HG03139 (cell line): ENCODE measurements around the gene PDLIM1.
A peak's percentile ranks its signal among the peaks of the same experiment; 100 is the strongest.

Experiments
- ATAC-seq: cut with Tn5 transposase; IDR thresholded peaks from one replicate; pipeline ENCODE4 v1.9.1; 2021; ENCODE audit not compliant: unreplicated experiment

The PDLIM1 gene

DNA sequence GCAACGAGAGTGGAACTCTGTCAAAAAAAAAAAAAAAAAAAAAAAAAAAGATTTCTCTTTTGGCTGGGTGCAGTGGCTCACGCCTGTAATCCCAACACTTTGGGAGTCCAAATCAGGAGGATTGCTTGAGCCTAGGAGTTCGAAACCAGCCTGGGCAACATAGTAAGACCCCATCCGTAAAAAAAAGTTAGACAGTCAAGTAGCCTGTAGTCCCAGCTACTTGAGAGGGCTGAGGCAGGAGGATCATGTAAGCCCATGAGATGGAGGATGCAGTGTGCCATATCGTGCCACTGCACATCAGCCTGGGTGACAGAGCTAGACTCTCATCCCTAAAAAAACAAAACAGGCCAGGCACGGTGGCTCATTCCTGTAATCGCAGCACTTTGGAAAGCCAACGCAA, 25.2 kb downstream of the PDLIM1 start:
- no peak for ATAC-seq

DNA sequence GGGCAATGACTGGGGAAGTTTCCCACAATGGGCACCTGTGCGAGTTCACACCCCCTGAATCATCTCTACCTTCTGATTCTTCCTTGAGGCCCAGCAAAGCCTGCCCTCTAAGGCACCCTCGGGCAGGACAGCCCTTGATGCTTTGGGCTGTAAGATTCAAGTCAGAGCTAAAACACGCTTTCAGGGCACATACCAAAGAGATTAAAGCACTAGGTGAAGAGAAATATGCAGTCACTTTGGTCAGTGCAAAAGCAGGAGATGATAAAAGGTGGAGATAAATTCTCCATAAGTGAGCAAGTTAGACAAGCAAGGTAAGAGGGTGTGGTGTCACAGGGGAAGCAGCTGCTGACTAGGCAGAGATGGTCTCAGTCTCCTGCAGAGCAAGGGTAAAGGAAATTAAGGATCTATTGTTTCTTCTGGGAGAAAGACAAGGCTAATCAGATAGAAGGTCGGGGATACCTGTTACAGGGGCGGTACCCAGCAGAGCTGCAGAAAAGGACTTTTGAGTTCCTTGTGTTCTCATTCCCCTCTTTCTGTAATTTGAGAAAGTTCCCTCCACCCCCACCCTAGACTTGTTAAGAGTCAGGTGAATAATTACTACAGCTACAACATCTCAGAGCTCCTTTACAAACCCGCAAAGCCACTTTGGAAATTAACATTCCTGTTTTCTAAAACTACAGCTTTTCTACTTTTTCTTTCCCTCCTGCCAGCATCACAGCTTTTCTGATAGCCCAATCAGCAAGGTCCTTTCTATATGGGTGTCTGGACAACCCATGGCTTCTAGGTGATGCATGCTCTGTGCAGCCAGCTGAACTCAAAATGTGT, 26.4 kb downstream of the PDLIM1 start:
- no peak for ATAC-seq

DNA sequence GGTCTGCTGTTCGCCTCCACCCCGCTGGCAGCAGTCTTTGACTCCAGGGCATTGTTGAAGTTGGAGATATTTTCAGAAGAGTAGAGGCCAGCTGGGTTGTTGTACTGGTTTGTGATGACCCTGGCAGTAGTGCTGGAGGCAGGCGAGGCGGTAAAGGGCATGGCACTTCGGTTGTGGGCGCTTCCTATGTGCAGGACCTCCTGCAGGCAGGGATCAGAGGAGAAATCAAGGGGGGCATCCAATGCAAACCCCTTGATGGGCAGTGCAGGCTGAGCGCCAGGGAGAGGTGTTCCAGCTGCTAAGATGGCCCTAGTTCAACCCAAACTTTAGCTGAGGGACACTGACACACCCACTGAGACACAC, 27.0 kb downstream of the PDLIM1 start:
- ATAC-seq: no peak

DNA sequence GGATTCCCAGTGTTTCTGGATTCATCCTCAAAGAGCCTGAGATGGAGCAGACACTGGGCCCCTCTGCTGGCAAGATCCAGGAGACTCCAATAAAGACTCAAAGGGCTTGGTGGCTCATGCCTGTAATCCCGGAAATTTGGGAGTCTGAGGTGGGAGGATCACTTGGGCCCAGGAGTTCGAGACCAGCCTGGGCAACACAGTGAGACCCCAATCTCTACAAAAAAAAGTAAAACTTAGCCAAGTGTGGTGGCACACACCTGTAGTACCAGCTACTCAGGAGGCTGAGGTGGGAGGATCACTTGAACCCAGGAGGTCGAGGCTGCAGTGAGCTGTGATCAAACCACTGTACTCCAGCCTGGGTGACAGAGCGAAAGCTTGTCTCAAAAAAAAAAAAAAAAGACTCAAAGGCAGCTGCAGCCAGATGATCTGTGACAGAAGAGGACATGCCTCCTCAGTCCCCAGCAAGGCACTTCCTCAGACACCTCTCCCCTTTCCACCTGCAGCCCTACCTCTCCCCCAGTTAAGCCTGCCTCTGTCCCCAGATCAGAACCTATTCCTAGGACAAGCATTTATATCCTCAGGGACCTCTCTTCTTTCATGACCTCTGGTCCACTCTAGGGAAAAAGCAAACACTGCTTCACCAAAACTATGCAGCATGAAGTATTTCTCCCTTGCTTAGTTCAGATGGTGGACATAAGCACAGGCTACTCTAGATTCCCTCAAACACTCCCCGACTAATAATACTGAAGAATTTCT, 27.9 kb downstream of the PDLIM1 start:
- no peak for ATAC-seq

DNA sequence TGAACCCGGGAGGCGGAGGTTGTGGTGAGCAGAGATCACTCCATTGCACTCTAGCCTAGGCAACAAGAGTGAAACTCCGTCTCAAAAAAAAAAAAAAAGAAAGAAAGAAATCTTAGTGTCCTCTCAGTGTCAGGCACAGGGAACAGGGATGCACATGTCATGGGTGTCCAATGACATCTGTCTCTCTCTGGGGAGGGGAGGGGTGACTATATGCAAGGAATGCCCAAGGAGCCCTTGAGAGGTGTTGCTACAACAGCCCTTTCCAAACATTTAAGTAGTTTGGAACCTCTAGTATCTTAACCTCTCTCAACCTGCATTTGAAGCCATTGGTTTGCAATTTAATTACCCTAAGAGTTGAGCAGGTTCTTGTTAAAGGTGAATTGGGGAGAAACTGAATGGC, 28.9 kb downstream of the PDLIM1 start:
- ATAC-seq: no peak

DNA sequence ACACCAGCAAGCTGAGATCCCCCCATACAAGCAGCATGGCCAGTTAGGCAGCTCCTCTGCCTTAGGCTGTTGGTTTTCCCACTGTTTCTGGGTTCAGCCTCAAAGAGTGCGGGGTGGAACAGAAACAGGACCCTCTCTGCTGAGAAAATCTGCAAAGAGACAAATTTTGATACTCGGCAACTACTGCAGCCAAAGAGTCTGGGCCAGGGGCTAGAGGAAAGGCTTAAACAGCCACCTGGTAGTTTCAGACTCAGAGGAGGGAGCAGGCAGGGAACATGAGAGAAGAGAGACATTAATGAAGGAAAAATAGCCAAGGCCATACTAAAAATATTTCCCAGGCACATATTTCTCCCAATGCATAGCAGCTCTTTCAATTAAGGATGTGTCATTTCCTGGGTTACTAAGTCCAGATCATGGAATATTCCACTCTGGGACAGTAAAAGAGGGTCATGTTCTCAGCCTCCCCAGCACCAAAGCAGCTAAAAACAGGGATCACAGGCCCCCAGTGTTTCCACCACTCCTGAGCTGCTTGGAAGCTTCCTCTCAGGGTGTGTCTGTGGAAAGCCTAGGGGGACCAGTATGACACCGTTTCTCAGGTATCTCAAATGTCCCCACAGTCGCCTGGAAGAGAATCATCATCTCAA, 29.8 kb downstream of the PDLIM1 start:
- ATAC-seq: no peak

DNA sequence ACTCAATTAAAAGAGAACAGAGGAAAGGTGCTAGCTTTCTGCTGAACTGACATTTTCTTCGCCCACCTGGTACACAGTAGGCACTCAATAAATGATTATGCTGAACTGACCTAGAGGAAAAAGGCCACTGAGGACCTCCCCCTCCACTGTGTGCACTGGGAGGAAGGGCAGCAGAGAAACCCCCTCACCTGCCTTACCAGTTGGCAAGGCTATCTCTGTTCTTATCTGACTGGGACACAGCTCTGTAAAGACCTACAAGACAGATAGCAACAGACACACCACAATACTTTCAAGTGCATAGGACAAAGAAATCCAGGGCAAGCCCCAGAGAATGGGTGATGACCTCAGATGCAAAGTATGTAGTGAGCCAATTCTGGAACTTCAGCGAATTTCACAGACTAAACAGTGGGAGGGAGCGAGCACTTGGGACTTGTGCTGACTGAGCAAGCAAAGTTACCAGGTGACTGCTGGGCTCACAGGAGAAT, 30.4 kb downstream of the PDLIM1 start:
- no peak for ATAC-seq

DNA sequence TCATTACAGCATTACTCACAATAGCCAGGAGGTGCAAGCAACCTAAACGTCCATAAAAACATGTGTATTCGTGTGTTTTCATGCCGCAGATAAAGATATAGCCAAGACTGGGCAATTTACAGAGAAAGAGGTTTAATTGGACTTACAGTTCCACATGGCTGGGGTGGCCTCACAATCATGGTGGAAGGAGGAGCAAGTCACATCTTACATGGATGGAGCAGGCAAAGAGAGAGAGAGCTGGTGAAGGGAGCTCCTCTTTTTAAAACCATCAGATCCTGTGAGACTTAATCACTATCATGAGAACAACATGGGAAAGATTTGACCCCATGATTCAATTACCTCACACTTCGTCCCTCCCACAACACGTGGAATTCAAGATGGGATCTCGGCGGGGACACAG, 33.0 kb downstream of the PDLIM1 start:
- no peak for ATAC-seq

DNA sequence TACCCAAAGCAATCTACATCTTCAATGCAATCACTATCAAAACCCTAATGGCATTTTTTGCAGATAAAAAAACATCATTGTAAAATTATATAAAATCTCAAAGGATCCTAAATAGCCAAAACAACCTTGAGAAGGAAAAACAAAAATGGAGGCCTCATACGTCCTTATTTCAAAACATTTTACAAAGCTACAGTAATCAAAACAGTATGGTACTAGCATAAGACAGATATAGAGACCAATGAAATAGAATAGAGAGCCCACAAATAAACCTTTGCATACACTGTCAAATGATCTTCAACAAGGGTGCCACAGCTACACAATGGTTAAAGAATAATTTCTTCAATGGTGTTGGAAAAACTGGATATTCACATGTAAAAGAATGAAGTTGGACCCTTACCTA, 34.5 kb downstream of the PDLIM1 start:
- ATAC-seq: no peak

DNA sequence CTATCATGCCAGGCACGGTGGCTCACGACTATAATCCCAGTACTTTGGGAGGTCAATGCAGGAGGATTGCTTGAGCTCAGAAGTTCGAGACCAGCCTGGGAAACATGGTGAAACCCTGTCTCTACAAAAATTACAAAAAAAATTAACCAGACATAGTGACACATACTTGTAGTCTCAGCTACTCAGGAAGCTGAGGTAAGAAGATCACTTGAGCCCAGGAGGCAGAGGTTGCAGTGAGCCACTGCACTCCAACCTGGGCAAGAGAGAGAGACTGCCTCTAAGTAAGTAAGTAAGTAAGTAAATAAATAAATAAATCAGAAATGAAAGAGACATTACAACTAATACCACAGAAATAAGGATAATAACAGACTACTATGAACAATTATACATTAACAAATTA, 36.2 kb downstream of the PDLIM1 start:
- no peak for ATAC-seq

DNA sequence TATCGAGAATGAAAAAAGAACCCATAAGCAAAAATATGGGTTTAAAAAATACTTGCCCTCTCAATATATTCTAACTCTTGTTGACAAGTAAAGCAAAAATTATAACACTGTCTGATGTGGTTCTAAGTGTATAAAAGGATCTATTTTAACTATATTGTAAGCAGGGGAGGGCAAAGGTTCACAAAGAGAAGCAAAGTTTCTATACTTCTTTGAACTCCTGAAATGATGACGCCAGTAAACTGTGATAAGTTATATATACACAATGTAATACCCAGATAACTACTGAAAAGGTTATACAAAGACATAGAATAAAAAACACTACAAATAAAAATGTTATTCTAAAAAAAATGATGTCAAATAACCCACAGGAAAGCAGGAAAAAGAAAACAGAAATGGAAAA, 37.1 kb downstream of the PDLIM1 start:
- ATAC-seq: no peak

DNA sequence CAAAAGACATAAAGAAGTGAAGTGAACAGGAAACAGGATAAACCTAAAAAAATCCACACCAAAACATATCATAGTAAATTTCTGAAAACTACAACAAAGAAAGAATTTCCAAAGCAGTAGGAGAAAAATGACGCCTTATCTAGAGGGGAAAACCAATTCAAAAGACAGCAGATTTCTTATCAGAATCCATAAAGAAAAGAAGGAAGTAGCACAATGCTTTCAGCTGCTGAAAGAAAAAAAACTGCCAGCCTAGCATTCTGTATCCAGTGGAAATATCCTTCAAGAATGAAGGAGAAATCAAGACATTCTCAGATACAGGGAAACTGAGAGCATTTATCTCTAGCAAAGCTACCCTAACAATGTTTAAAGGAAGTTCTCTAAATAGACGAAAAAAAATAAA, 37.8 kb downstream of the PDLIM1 start:
- ATAC-seq: no peak

DNA sequence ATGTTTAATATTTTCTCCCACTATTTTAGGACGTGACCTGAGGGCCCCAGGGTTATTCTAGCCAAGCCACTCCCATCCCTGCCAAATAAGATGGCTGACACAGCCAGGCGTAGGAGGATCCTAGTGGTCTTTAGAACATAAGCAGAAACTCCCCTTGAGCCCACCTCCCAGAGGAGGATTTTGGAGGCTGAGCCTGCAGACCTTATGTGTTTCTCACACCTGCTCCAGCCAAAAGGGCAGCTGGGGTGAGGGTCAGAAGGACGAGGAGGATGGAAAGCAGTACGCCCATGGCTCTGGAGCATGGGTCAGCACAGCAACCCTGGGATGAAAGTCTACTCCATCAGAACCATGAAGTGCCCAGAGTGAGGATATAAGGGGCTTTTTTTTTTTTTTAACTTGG, 39.9 kb downstream of the PDLIM1 start:
- no peak for ATAC-seq

DNA sequence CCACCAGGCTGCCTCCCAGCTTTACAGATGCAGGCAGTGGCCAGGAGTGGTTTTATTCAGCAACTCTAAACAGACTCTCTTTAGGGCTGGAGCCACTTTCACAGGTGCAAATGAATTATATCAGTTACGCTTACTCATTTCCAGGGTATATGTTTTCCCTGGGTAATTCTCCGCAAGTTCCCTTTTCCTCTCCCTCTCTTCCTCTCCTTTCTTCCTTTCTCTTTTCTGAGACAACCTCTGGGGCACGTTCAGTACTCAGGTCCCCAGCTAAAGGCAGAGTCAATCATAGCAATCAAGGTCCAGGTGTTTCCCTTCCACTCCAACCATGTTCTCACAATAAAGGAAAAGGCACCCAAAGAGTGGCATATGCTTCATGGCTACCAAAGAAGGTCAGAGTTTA, 41.3 kb downstream of the PDLIM1 start:
- no peak for ATAC-seq

DNA sequence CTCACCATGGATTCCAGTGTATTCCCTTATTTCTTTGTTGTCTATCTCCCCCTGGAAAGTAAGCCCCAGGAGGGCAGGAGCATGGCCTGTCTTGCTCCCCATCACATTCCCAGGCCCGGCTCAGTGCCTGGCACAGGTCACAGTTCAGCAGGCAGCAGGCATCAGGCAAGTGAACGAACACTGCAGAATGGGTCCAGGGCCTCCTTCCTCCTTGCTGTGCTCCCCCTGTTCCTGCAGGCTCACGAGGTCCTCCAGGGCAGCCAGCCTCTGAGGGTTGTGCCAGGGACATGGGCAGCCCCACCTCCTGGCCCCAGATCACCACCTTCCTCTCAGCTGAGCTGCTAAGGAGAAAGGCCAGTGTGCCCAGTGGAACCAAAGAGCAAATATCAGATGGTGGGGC, 41.8 kb downstream of the PDLIM1 start:
- no peak for ATAC-seq

DNA sequence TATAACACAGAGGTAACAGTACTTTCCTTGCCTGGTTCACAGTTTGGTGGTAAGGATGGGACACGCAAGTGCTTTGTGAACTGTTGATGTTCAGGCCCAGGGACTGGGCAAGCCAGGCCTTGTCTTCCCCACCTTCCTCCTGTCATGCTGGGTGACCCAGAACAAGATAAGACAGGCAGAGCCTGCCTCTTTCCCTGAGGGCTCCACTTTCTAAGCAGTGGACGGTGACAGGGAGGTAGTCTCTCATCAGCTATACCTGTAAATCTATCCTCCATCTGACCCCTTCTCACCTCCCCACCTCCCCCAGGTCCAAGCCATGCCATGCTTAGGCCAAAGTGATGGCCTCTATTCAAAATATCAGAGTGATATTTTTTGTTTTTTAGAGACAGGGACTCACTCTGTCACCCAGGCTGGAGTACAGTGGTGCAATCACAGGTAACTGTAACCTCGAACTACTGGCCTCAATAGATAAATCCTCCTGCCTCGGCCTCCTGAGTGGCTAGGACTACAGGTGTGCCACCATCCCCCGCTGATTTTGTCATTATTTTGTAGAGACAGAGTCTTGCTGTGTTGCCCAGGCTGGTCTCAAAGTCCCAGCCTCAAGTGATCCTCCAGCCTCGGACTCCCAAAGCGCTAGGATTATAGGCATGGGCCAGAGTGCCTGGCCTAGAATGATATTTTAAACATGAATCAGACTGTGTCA, 42.8 kb downstream of the PDLIM1 start:
- ATAC-seq: no peak

DNA sequence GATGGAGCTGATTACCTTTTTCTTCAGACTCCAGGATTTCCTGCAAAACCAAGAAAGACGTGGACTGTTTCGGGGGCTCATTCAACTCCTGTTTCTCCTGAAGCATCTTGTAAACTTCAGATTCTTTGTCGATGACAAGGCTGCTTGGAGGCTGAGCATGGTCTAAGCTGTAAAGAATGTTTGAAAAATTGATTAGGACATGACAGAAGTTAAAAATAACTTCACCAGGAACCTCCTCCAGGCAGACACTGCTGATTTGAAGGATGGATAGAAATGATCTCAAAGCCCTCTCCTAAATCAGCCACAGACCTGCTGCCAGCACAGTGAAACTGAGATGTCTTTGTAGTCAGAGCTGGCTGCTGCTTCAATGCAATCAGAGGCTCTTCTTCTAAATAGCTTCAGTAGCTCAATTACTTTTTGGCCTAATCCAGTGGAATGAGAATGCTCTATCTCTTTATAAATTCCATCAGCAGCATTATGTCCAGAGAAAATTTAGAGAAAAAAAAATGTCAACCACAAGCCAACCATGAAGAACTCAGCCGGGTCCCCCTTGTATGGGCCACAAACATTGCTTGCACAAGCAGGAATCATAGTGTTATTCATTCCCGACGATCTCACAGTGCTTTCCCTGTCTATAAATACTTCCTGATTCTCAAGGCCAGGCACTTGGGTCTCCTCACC, 43.5 kb downstream of the PDLIM1 start:
- no peak for ATAC-seq

DNA sequence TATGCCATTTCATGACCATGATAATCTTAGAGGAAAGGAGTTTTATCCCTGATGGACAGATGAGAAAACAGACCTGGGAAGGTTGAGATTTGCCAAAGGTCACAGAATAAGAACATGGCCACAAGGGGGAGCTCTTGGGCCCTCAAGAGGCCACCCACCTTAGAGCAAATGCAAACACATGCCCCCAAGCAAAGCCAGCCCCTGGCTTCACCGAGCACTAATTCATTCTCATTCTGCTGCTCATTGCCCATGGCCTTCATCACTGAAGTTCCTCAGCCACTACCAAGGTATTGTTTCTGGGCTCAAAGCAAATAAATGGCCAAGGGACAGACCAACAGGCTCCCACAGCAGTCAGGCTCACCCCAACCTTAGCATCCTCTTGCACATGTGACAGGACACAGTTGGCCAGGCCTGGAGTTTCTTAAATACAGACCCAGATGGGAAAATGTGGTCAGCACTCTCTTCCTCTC, 44.2 kb downstream of the PDLIM1 start:
- no peak for ATAC-seq

DNA sequence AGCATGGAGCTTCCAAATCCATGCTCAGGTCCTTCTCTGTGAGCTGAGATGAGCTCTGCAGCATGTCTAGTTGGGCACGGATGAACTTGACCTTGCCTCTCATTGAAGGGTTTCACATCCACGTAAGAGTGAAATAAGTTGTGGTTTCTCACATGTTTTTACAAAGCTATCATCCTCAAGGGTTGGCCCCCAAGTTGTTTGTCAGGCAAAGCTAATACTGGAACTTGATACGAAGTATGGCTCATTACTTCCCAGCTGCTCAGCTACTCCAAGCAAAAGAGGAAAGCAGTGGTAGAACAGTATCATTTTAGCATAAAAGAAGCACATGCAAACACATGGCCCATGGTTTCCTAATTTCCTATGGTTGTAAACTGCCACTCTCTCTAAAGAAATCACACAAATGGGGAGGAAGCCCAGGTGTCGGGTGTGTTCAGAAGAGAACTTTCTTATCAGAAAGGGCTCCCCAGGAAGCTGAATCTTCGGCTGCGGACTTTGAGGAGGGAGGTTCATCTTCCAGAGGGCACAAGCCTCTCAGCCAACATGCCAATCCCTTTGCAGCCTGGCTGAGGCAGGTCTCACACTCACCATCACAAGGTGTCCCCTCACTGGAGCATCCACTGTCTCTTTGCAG, 45.3 kb downstream of the PDLIM1 start:
- ATAC-seq: peak; percentile 83

DNA sequence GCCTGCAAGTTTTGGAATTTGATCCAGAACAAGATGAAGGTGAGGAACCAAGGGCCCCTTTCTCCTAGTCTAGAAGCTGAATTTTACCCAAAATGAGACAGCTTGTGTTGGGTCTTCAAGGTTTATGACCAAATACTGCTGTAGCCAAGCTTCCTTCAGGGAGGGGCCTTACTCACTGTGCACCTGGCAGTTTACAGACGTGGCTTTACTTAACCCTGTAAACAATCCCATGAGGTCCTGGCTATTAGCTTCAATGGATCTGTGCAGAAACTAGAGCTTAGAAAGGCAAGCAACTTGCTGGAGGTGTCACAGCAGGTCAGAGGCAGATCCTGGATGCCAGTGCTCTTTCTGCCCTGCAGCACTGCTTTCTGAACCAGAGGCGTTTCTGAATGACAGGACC, 46.7 kb downstream of the PDLIM1 start:
- ATAC-seq: no peak
